AML-193 (cell line): ENCODE results near the gene TLK2.
A peak's percentile ranks its signal among the peaks of the same experiment; 100 is the strongest.

Experiments used
- DNase-seq, 2 experiments: peaks; one replicate each; lab custom pipeline; 2025; lab: John Stamatoyannopoulos, UW

Gene TLK2

DNA sequence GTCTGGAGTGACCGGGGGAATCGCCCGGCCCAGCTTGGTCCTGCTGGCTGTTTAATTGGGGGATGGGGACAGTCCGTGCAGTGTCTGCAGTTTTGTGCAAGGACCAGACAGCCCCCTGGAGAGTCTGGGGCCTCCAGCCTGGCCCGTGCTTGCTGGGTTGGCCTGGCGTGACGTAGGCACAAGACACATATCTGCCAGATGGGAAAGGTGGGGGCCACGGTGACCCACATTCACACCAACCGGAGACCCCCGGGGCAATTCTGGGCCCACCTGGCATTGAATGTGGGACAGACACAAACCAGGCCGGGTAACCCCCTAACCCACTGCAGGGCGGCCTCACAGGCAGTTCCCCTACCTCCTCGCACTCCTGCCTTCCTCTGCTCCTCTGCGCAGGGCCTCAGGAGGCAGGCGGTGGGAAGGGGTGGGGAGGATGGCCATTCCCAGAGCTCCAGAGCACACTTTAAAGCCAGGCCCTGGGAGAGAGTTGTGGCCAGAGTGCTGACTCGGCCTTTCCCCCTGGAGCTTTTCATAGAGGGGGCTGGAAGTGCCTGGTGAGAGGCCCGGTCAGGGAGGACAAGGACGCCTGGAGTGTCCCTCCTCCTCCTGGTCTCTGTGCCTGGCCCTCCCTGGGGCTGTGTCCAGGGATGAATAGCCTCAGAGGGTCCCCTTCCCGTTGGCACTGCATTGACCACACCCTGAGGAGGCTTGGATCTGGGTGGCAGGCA, 150.4 kb downstream of the TLK2 start:
- no peak for DNase-seq

- DNase-seq, result no peak
Observed at GRCh38 chr17:62629556-62630364, 151.1 kb downstream of the TLK2 start.

- DNase-seq, result no peak
Observed at GRCh38 chr17:62630365-62631085, 151.9 kb downstream of the TLK2 start.

DNA sequence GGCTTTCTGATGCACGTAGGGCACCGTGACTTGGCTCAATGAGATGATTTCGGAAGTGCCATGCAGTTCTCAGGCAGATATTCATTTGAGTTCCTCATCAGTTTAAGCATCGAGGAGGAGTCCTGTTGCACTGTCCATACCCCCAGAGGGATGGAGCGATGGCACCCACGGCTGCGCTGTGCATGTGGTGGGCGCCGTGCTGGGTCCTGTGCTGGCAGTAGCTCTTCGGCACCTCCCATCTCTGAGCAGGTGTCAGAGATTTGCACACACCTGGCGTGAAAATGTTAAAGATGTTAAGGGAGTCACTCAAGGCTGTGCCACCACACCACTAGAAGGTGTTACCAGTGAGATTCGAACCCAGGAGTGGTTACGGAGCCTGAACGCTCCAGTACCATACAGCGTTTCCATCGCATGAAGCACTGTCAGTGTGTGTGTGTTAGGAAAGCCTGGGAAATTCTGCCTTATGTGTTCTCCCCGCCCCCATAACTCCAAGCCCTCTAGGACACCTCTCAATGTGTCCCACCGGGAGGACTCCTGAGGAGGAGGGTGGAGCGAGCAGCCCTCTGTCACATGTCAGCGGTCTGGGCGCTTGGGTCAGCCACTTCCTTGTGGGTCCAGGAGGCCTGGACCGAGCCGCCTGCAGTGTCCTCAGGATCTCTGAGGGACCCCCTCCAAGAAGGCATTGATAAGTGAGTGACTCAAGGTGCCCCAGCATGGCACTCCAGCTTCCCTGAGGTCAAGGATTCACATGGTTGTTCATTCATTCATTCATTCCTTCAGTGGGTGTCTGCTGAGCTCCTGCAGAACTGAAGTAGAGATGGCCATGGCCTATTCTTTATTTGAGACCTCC, 152.7 kb downstream of the TLK2 start:
- peak; percentile 25 to 35 for DNase-seq

- no peak for DNase-seq
Observed at GRCh38 chr17:62631936-62632924, 153.6 kb downstream of the TLK2 start.

- no peak for DNase-seq
Observed at GRCh38 chr17:62637809-62638208, 159.2 kb downstream of the TLK2 start.

GRCh38 chr17:62641153-62641552, 162.5 kb downstream of the TLK2 start:
- DNase-seq, result no peak

- DNase-seq, result no peak
Observed at GRCh38 chr17:62641951-62642350, 163.3 kb downstream of the TLK2 start.

GRCh38 chr17:62643496-62643895, 164.9 kb downstream of the TLK2 start:
- DNase-seq, result no peak

DNA sequence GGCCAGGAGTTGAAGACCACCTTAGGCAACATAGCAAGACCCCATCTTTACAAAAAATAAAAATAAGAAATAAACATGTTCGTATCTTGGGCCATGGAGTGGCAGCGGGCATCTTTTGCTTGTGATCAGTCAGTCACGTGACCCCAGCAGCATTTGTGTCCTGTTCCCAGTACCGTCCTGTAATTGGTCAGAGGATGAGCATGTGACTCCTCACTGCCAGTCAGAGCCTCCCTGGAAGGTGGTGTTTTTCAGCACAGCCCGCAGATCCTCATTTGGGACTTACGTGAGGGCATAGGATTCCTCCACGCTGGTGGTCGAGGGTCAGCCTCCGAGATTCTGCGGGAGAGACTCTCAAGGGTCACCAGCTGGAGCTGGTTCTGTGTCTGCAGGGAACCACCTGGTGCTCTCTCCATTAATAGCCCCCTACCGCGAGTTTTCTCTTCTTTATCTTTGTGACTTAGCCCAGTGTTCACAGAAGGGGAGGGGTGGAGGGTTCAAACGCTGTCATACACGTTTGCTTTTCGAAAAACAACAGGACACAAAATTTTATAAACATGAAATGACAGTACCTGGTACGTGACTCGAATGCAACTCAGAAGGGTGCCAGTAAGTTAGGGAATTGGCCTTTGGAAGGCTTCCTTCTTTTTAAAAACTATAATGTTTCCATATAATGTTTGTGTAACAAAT, 166.0 kb downstream of the TLK2 start:
- DNase-seq, result no peak

DNA sequence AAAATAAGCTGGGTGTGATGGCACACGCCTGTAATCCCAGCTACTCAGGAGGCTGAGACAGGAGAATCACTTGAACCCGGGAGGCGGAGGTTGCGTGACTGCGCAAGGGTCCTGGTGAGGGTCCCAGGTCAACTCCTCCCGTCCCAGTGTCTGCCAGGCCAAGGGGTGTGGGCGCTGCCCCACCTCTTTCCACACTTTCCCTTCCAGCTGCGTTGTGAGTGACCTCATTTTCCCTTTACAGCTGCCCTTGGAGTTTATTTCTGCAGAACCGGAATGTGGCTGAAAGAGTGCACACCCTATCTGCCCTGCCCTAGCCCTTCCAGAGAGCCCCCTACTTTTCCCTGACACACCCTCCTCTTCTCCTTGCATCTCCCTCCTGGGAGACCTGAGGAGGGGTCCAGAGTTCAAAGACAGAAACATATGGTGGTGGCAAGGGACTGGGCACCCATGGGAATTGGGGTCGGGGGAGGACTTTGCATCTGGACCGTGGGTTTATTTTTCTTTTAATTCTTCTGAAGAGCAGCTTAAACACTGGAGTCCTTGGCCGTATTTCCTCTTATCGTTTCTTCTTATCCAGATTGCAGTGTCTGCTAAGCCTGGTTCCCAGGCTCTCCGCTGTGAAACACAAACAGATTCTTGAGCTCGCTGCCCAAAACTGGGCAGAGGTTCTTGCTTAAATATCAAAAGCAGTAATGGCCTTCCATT, 169.8 kb downstream of the TLK2 start:
- DNase-seq, result no peak

DNA sequence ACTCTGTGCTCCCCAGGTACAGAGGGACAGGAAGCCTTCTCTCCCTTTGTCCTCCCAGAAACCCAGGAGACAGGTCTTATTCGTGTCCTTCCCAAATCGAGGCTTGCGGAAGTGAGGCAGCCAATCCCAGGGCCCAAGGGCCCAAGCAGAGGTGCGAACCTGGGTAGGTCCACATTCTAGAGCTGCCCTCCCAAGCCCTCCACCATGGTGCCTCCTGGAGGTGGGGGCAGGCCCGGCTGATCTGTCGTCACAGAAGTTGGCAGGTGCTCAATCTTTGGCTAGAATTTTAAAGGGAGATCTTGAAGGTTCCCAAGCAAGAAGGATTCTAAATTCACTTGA, 170.3 kb downstream of the TLK2 start:
- DNase-seq, result no peak

DNA sequence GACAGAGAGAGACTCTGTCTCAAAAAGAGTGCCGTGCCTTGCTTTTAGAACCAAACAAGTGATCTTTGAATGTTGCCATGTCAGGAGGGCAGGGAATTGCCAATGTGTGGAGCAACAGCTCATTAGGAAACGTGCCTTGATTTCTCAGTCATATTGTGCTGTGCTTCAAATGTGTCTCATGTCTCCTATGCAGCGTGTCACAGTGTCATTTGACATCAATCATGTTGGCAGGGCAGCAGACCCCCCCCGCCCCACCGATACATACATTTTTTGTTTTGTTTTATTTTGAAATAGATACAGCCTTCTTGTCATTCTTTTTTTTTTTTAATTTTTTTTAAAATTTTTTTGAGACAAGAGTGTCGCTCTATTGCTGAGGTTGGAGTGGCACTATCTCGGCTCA, 170.9 kb downstream of the TLK2 start:
- no peak for DNase-seq

GRCh38 chr17:62650587-62650986, 172.0 kb downstream of the TLK2 start:
- DNase-seq, result no peak

DNA sequence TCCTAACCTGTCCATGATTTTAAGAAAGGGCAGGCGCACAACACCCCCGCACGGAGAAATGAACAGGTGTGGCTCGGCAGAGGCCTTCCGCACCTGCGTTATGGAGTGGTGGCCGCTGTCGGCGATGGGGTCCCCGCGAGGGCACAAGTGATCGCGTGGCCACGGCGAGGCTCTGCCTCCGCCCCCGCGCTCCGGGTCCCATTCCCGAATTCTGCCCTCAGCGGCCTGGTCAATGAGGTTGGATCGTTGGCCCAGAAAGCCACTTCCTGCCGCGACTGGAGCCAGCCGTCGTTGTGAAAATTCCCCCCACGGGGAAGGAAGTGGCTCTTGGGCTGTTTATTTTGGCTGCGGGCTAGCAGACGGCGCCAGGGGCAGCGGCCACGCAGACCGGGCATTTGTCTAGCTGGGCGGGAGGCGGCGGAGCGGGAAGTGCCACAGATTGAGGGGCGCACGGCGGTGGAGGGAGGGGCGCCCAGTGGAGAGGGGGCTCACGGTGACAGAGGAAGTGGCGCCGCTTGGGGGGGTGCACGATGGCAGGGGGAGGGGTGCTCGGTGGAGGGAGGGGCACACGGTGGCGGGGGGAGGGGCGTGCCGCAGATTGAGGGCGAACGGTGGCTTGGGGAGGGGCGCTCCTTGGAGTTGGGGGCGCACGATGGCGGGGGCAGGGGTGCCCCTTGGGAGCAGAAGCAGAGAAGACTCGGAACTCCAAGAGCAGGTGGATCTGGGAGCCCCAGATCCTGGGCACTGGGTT, 173.8 kb downstream of the TLK2 start:
- DNase-seq, result peak; percentile 90 to 92

GRCh38 chr17:62653002-62653825, 174.6 kb downstream of the TLK2 start:
- DNase-seq, result peak; percentile 39 to 43

DNA sequence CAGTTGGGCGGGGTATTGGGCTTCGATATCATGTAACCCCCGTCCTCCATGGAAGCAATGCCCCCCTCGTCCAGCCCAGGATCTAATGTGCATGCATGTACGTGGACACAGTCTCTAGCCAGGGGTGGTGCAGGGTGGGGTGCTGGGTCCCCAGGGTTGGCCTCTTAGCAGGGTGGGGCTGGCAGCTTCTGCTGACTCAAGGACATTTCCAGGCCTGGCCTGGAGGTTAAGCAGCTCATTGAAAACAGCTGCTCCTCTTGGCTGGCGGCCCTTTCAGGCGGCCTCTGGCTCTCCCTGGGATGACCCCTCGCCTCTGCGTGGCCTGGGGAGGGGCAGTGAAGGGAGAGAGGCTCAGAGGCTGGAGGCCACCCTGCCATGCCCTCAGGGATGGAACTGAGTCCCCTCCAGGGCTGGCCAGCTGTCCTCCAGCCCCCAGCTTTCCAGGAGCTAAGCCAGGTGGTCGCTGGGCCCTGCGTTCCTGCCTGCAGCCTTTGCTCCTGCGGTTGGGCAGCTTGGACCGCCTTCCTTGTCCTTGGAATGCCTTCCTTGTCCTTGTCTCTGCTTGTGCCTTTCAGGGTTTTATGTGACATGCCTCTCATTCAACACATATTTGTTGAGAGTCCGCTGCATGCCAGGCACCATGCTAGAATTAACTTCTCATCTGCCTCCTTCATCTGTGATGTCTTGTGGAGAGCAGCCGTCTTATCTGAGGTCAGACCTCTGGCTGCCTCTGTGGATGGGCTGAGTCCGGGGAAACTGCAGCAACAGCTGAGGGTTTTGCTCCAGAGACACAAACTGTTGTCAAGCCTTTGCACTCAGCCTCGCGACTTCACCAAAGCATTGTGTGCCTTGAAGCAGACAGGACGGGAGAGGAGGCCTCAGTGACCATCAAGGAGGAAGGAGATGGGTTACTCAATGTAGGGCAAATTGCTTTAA, 175.5 kb downstream of the TLK2 start:
- peak; percentile 68 to 72 for DNase-seq
